Measurements from ENCODE around the gene ZNF426. TPM values are rescaled to one million over a fixed set of nuclear protein-coding genes. Genes with fewer than 3 reads are reported as not detected.

ZNF426 gene
- total and polyA plus RNA-seq, 2 donors from 2014 or later, result 2.9 to 22.9 TPM

DNA sequence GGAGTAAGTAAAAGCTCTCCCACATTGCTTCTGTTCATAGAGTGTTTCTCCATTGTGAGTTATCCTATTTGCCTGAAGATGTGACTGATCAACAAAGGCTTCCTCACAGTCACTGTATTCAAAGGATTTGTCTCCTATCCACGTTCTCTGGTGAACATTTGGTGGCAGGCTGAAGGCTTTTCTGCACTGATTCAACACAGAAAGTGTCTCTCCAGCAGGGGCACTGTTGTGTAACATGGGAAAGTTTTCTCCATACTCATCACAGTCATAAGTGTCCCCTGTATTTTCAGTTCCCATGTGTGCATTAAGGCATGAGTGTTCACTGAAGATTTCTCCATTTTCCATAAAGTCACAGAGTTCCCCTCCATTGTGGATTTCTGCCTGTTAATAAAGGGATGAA lies 28.3 kb upstream of the ZNF426 start:
- FAIRE-seq (no peak), DNase-seq (no peak)
- Histone ChIP-seq H3K9ac (ENCODE audit: low read length in 3 of 3) (no peak overlapping the region), H3K27ac (ENCODE audit: low read depth in 2 of 2, low read length in 2 of 2) (no peak overlapping the region), H3K4me1 (ENCODE audit: control insufficient read depth in 2 of 3, insufficient read depth in 2 of 3, low read depth in 1 of 3, low read length in 3 of 3) (no peaks in the 10 kb centered on the region), H3K27me3 (ENCODE audit: control insufficient read depth, insufficient read depth, low read length) (no peaks in the 10 kb centered on the region), H3K36me3 (ENCODE audit: control insufficient read depth in 2 of 3, insufficient read depth in 3 of 3, low read length in 3 of 3) (peaks cover 40 to 49% (median 46%) of the 10 kb centered on the region in 3 donors), H3K9me3 (ENCODE audit: control insufficient read depth in 2 of 3, insufficient read depth in 1 of 3, low read length in 3 of 3) (peaks cover 25 to 87% (median 64%) of the 10 kb centered on the region in 3 donors), H3K4me3 (ENCODE audit: low read length in 3 of 3) (peak overlapping the region in 2 of 3 donors; percentile 14 to 33)
- TF ChIP-seq, protein P1, sequence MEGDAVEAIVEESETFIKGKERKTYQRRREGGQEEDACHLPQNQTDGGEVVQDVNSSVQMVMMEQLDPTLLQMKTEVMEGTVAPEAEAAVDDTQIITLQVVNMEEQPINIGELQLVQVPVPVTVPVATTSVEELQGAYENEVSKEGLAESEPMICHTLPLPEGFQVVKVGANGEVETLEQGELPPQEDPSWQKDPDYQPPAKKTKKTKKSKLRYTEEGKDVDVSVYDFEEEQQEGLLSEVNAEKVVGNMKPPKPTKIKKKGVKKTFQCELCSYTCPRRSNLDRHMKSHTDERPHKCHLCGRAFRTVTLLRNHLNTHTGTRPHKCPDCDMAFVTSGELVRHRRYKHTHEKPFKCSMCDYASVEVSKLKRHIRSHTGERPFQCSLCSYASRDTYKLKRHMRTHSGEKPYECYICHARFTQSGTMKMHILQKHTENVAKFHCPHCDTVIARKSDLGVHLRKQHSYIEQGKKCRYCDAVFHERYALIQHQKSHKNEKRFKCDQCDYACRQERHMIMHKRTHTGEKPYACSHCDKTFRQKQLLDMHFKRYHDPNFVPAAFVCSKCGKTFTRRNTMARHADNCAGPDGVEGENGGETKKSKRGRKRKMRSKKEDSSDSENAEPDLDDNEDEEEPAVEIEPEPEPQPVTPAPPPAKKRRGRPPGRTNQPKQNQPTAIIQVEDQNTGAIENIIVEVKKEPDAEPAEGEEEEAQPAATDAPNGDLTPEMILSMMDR (IDR thresholded peaks at IDR 0.05; ENCODE audit: borderline replicate concordance, extremely low read depth, insufficient read depth), result no peak
- intact Hi-C loops (cut with DNase I), result no loop called here

DNA sequence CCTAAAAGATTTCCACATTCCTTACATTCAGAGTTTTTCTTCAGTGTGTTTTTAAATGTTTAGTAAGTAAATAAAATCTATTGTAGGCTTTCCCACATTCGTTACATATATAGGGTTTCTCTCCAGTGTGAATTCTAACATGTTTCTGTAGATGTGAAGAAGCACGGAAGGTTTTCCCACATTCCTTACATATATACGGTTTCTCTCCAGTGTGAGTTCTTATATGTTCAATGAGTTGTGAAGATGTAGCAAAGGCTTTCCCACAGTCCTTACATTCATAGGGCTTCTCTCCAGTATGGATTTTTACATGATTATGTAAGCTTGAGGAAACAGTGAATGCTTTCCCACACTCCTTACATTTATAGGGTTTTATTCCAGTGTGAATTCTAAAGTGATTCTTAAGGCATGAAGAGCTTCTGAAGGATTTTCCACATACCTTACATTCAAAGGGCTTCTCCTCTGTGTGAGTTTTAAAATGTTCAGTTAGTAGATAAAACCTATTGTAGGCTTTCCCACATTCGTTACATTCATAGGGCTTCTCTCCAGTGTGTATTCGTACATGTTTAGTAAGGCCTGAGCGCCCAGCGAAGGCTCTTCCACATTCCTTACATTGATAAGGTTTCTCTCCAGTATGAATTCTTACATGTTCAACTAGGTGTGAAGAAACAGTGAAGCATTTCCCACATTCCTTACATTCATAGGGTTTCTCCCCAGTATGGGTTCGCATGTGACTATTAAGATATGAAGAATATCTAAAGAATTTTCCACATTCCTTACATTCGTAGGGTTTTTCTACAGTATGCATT lies 27.7 kb upstream of the ZNF426 start:
- peak overlapping the region in 2 of 3 donors; percentile 14 to 33 for H3K4me3 ChIP-seq (ENCODE audit: low read length in 3 of 3)
- H3K27me3 ChIP-seq (ENCODE audit: control insufficient read depth, insufficient read depth, low read length), result no peaks in the 10 kb centered on the region
- TF ChIP-seq, protein P1 (IDR thresholded peaks at IDR 0.05; ENCODE audit: borderline replicate concordance, extremely low read depth, insufficient read depth), result no peak
- no peak overlapping the region for H3K9ac ChIP-seq (ENCODE audit: low read length in 3 of 3)
- no peak overlapping the region for H3K27ac ChIP-seq (ENCODE audit: low read depth in 2 of 2, low read length in 2 of 2)
- H3K4me1 ChIP-seq (ENCODE audit: control insufficient read depth in 2 of 3, insufficient read depth in 2 of 3, low read depth in 1 of 3, low read length in 3 of 3), result no peaks in the 10 kb centered on the region
- peaks cover 41 to 55% (median 50%) of the 10 kb centered on the region in 3 donors for H3K36me3 ChIP-seq (ENCODE audit: control insufficient read depth in 2 of 3, insufficient read depth in 3 of 3, low read length in 3 of 3)
- no peak for FAIRE-seq
- intact Hi-C loops (cut with DNase I), result no loop called here
- H3K9me3 ChIP-seq (ENCODE audit: control insufficient read depth in 2 of 3, insufficient read depth in 1 of 3, low read length in 3 of 3), result peaks cover 25 to 87% (median 65%) of the 10 kb centered on the region in 3 donors
- DNase-seq, result no peak

DNA sequence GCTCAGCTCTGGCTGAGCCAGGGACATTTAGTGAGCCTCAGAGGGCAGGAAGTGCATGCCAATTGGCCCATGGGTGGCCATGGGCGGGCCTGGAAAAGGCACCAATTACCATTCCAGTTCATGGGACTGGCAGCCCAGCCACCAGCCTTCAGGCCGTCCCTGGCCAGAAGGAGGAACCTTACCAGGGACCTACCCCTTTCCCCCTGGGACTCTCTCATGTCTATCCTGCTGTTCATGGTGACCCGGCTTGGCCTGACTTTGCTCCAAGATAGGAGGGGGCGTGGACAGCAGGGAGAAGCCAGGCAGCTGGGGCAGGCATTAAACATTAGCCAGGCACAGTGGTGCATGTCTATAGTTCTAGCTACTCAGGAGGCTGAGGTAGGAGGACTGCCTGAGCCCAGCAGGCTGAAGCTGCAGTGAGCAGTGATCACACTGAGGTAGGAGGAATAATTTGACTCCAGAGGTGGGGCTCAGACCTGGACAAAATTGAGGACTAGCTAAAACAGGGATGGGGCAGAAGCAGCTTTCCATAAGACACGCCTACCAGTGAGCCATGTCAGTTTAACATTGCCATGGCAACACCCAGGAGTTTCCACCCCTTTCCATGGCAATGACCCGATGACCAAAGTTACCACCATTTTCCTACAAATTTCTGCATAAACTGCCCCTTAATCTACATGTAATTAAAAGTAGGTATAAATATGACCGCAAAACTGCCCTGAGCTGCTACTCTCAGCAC lies 14.3 kb upstream of the ZNF426 start:
- H3K36me3 ChIP-seq (ENCODE audit: control insufficient read depth in 2 of 3, insufficient read depth in 3 of 3, low read length in 3 of 3), result no peaks in the 10 kb centered on the region
- no peak overlapping the region for H3K9ac ChIP-seq (ENCODE audit: low read length in 3 of 3)
- FAIRE-seq (no peak), DNase-seq (no peak)
- TF ChIP-seq, protein P1 (IDR thresholded peaks at IDR 0.05; ENCODE audit: borderline replicate concordance, extremely low read depth, insufficient read depth), result no peak
- no peaks in the 10 kb centered on the region for H3K27me3 ChIP-seq (ENCODE audit: control insufficient read depth, insufficient read depth, low read length)
- no peaks in the 10 kb centered on the region for H3K4me1 ChIP-seq (ENCODE audit: control insufficient read depth in 2 of 3, insufficient read depth in 2 of 3, low read depth in 1 of 3, low read length in 3 of 3)
- H3K4me3 ChIP-seq (ENCODE audit: low read length in 3 of 3), result no peak overlapping the region
- no peak overlapping the region for H3K27ac ChIP-seq (ENCODE audit: low read depth in 2 of 2, low read length in 2 of 2)
- intact Hi-C loops (cut with DNase I), result no loop called here
- peaks cover 0 to 20% (median 1%) of the 10 kb centered on the region in 3 donors for H3K9me3 ChIP-seq (ENCODE audit: control insufficient read depth in 2 of 3, insufficient read depth in 1 of 3, low read length in 3 of 3)
